ENCODE data around the gene SERPINB12.

Gene SERPINB12

GRCh38 chr18:63603355-63603754, 61.2 kb downstream of the SERPINB12 start:
- DNase-seq (ENCODE audit: low read depth in 2 of 2), result no peak

DNA sequence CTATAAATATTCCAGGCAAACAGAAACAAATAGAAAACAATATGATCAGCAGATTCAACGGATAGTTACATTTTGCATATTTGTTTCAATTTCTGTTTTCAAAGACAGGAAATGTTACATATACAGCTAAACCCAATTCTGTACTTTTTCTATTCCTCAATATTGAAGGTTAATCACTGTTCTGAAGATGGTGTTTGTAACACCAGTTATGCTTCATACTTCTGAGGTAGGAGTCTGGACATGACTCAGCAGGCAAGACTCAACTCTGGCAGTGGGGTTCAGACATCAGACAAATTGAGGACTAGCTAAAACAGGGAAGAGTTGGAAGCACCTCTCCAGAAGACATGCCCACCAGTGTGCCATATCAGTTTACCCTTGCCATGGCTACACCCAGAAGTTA, 61.6 kb downstream of the SERPINB12 start:
- DNase-seq (ENCODE audit: low read depth in 2 of 2), result no peak

DNA sequence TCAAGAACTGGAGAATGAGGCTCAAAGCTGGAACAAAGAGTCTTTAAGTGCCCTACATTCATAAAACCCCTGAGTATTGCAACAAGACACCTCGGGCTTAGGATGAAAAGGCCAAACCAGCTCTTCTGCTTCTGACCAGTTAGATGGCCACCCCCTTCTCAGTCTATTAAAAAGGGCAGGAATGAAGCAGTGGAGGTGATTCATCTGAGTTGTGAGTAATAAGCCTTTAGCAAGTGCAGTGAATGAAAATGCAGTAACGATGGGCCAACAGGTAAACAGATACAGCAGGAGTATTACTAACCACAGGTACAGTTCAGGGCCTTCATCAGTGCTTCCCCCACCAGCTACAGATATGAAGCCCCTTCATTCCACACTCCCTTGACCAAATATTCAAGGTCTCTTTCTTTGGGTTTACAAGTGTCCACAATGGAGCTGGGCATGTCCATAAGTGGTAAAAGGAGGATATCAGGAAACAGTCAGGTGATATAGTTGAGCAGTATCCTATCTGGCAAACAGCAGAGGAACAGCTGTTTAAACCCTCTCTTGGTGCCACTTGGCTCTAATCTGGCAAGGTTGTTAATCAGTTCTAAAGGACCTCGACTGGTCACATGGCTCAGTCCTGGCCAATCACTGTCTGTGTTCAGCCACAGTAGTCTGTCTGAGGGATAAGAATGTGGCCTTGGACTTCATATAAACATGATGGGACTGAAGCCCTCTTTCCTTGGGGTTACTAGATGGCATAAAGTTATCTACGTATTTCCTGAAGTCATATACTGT, 62.8 kb downstream of the SERPINB12 start:
- no peak for DNase-seq (ENCODE audit: low read depth in 2 of 2)

DNA sequence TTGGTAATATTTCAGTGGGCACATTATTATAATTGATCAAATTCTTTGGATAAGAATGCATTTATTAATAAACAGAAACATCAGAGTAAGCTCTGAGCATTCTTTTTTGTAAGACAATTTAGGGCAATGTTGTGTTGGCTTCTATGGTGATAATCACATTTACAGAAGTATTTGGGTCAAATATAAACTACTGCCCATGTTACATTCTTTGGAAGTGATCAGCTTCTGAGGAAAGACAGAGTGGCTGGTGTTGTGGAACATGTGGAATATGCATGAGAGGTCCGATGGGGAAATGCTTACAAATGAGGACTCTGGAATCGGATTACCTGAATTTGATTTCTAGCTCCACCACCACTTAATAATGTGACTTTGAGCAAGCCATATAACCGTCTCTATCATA, 64.4 kb downstream of the SERPINB12 start:
- no peak for DNase-seq (ENCODE audit: low read depth in 2 of 2)

- DNase-seq (ENCODE audit: low read depth in 2 of 2), result no peak
Observed at GRCh38 chr18:63613420-63613819, 71.3 kb downstream of the SERPINB12 start.

- no peak for DNase-seq (ENCODE audit: low read depth in 2 of 2)
Observed at GRCh38 chr18:63617049-63617914, 75.1 kb downstream of the SERPINB12 start.

- DNase-seq (ENCODE audit: low read depth in 2 of 2), result no peak
Observed at GRCh38 chr18:63617915-63618234, 75.7 kb downstream of the SERPINB12 start.

Measured in fibroblast of skin of left biceps (primary cell).